GM12892 (cell line): Measurements from ENCODE around the gene RBFOX1.

Experiments used
- POLR2A ChIP-seq: IDR thresholded peaks from 2 replicates; pipeline ENCODE4 v1.6.1; 2011; ENCODE audit warnings: low read depth, low read length, control low read depth
- POLR2AphosphoS5 ChIP-seq: IDR thresholded peaks from 2 replicates; pipeline ENCODE4 v1.6.1; 2011; ENCODE audit warnings: low read depth, low read length, control low read depth

DNA sequence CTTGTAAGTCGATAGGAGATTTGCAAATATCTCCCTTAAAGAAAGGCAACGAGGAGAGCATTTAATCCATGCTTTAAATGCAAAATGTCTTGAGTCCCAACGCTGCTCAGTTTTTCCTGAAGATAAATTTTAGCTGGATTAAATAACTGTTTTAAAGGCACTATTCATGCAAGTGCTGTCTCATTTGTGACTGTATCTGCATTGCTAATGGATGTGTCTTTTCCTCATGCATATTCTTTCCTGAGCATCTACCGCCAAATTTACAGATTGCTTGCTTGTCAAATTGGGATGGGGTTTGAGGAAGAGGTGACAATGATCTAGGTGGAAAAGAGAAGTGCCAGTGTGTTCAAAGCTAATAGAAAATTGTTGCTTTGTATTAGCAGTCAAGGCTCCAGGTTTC lies 106.9 kb downstream of the RBFOX1 start:
- no peak for TF ChIP-seq POLR2A
- TF ChIP-seq POLR2AphosphoS5: no peak
